ENCODE data around the gene UCP1.

Gene UCP1

GRCh38 chr4:140595065-140595464 is 26.3 kb upstream of the UCP1 start:
- DNase-seq (ENCODE audit: low read depth) = no peak
- TF ChIP-seq, protein P1, sequence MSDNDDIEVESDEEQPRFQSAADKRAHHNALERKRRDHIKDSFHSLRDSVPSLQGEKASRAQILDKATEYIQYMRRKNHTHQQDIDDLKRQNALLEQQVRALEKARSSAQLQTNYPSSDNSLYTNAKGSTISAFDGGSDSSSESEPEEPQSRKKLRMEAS (IDR thresholded peaks at IDR 0.05; ENCODE audit: low read depth, low read length) = no peak
- no peak for TF ChIP-seq MYC (IDR thresholded peaks at IDR 0.05; ENCODE audit: low read depth, low read length)
- TF ChIP-seq CTCF (IDR thresholded peaks at IDR 0.05; ENCODE audit: low read depth, low read length) = peak; percentile 11
- TF ChIP-seq POLR2A (IDR thresholded peaks at IDR 0.05; ENCODE audit: extremely low read depth, insufficient read length) = no peak

GRCh38 chr4:140584439-140584838 is 15.7 kb upstream of the UCP1 start:
- TF ChIP-seq, protein P1 (IDR thresholded peaks at IDR 0.05; ENCODE audit: low read depth, low read length) = no peak
- TF ChIP-seq POLR2A (IDR thresholded peaks at IDR 0.05; ENCODE audit: extremely low read depth, insufficient read length) = no peak
- no peak for TF ChIP-seq MYC (IDR thresholded peaks at IDR 0.05; ENCODE audit: low read depth, low read length)
- TF ChIP-seq CTCF (IDR thresholded peaks at IDR 0.05; ENCODE audit: low read depth, low read length) = no peak
- no peak overlapping the region for H3K4me3 ChIP-seq (ENCODE audit: low read depth, low read length)
- no peak for DNase-seq (ENCODE audit: low read depth)

More at GRCh38 chr4:140595065-140595464, 26.3 kb upstream of the UCP1 start:
- no peak overlapping the region for H3K4me3 ChIP-seq (ENCODE audit: low read depth, low read length)

DNA sequence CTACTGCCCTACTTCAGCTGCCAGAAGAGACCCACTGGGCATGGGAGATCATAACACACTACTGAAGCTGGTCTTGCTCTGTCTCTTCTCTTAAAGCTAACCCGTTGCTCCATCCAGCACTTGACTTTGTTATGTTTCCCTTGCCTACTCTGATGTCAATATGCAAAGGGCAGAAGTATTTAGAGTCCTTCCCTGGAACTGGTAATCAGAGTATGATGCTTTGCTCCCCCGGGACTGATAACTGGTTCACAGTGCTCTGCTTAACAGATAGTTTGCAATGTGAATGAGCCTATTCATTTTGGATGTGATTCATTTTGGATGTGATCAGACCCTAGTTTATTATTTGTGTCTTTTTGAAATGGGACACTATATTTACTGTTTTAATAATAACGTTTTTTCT is 12.3 kb upstream of the UCP1 start:
- peak; percentile 4 for DNase-seq (ENCODE audit: low read depth)
- TF ChIP-seq CTCF (IDR thresholded peaks at IDR 0.05; ENCODE audit: low read depth, low read length) (no peak), POLR2A (IDR thresholded peaks at IDR 0.05; ENCODE audit: extremely low read depth, insufficient read length) (no peak), MYC (IDR thresholded peaks at IDR 0.05; ENCODE audit: low read depth, low read length) (no peak)
- TF ChIP-seq, protein P1 (IDR thresholded peaks at IDR 0.05; ENCODE audit: low read depth, low read length) = no peak
- no peak overlapping the region for H3K4me3 ChIP-seq (ENCODE audit: low read depth, low read length)

DNA sequence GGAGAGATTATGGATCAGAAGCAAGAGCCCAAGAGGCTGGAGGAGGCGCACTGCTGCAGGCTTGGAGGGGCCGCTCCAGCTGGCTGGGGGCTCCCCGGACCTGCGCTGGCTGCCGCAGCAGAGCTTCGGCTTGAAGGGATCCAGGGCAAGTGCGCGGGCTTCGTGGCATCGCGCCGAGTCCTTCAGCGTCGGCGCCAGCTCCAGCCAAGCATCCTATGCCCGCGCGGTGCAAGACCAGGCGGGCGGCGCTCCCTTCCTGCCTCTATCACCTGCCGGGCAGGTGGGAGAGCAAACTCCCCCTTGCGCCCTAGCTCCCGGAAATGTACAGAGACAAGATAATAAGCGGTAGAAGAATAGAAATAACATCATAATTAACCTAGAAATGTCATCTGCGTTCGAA is 10.5 kb upstream of the UCP1 start:
- DNase-seq (ENCODE audit: low read depth) = no peak
- TF ChIP-seq, protein P1 (IDR thresholded peaks at IDR 0.05; ENCODE audit: low read depth, low read length) = no peak
- no peak for TF ChIP-seq POLR2A (IDR thresholded peaks at IDR 0.05; ENCODE audit: extremely low read depth, insufficient read length)
- no peak for TF ChIP-seq CTCF (IDR thresholded peaks at IDR 0.05; ENCODE audit: low read depth, low read length)
- no peak for TF ChIP-seq MYC (IDR thresholded peaks at IDR 0.05; ENCODE audit: low read depth, low read length)
- no peak overlapping the region for H3K4me3 ChIP-seq (ENCODE audit: low read depth, low read length)

DNA sequence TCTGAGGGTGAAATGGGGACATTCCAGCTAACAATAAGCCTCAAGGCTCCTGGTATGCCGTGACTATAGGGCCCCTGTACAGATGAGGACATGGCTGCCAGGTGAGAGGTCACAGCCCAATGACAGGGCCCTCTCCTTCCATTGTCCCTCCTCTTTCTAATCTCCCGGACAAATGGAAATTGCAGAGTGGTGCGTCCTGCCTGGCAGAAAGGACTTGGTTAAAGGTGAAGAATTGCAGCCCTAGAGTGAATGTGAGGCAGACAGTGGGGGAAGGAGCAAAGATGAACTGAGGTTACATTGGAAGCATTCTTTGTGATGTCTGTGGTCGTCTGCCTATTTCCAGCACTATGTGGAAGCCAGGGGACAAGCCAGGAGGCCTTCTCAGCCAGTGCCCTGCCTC is 6.7 kb upstream of the UCP1 start:
- DNase-seq (ENCODE audit: low read depth) = no peak
- TF ChIP-seq POLR2A (IDR thresholded peaks at IDR 0.05; ENCODE audit: extremely low read depth, insufficient read length) (no peak), MYC (IDR thresholded peaks at IDR 0.05; ENCODE audit: low read depth, low read length) (no peak), CTCF (IDR thresholded peaks at IDR 0.05; ENCODE audit: low read depth, low read length) (no peak)
- TF ChIP-seq, protein P1 (IDR thresholded peaks at IDR 0.05; ENCODE audit: low read depth, low read length) = no peak
- no peak overlapping the region for H3K4me3 ChIP-seq (ENCODE audit: low read depth, low read length)

DNA sequence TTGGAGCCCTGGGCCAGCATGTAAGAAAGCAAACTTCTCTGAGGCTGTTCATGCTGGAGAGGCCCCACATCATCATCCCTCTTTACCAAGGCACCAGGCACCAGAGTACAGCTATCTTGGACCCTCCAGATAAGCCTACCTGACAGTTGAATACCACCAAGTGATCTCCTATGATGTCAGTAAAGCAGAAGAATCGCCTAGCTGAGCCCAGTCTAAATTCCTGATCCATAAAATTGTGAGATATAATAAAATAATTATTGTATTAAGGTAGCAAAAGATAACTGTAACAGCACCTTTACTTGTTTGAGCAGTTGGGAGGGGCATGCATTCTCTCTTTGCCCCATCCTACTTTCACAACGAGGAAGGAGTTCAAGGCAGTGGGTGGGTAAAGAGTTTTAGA is 2.9 kb upstream of the UCP1 start:
- TF ChIP-seq, protein P1 (IDR thresholded peaks at IDR 0.05; ENCODE audit: low read depth, low read length) = no peak
- TF ChIP-seq CTCF (IDR thresholded peaks at IDR 0.05; ENCODE audit: low read depth, low read length) (no peak), MYC (IDR thresholded peaks at IDR 0.05; ENCODE audit: low read depth, low read length) (no peak), POLR2A (IDR thresholded peaks at IDR 0.05; ENCODE audit: extremely low read depth, insufficient read length) (no peak)
- H3K4me3 ChIP-seq (ENCODE audit: low read depth, low read length) = no peak overlapping the region
- DNase-seq (ENCODE audit: low read depth) = no peak
